HAP-1 (cell line): ENCODE results near the gene MORC3.

Experiments
- DNase-seq, 2 experiments: peaks; one replicate each; pipeline ENCODE4 v3.0.0-alpha.2; 2016 to 2020; ENCODE audit warnings: low spot score in 2 of 2
- H3K27me3 ChIP-seq: fragments of 250-450 bp; sonication (Bioruptor Pico); 2 replicates; pipeline ENCODE4 v1.5.1; 2020; ENCODE audit warnings: low read depth, mild to moderate bottlenecking, moderate library complexity
- H3K36me3 ChIP-seq: fragments of 250-450 bp; sonication (Bioruptor Pico); replicated peaks from 2 replicates; pipeline ENCODE4 v1.5.1; 2020; ENCODE audit warnings: mild to moderate bottlenecking
- H3K4me1 ChIP-seq: fragments of 250-450 bp; sonication (Bioruptor Pico); 2 replicates; pipeline ENCODE4 v1.5.1; 2020; ENCODE audit warnings: mild to moderate bottlenecking
- H3K4me3 ChIP-seq: fragments of 250-450 bp; sonication (Bioruptor Pico); 2 replicates; pipeline ENCODE4 v1.5.1; 2020; ENCODE audit warnings: mild to moderate bottlenecking, moderate library complexity
- H3K9me3 ChIP-seq: fragments of 250-450 bp; sonication (Bioruptor Pico); 2 replicates; pipeline ENCODE4 v1.5.1; 2020; ENCODE audit warnings: mild to moderate bottlenecking, moderate library complexity
- in situ Hi-C: fragments of 300-500 bp; cut with MboI; formaldehyde crosslinking; loops from 3 replicates; pipeline ENCODE4 v1.14.3; 2020; ENCODE audit warnings: low sequenced_read_pairs, inconsistent platforms, mixed read lengths

Gene MORC3

DNA sequence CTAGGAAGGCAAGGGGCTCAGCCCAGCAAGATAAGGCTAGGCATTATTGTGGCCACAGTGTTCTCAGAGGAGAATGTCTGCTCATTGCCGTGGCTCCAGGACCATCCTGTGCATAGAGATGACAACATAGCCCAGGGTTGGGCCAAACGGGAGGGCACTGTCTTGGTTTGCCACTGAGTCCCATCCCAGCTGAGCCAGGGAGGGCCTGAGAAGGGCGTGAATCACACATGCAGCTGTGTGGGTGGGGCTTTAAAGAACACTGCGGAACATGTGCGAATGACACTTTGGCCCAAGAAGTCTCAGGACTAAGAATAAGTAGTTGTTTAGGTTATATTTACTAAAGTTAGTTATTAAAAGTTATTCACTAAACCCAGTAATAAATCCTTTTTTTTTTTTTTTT is 83.7 kb downstream of the MORC3 start:
- in situ Hi-C loops = no loop called here
- H3K36me3 ChIP-seq = peaks cover 66% of the 10 kb centered on the region
- DNase-seq = peak in 1 of 2 experiments; percentile 38
- H3K4me3 ChIP-seq = no peak overlapping the region
- H3K9me3 ChIP-seq = no peaks in the 10 kb centered on the region
- H3K4me1 ChIP-seq = peaks cover 9% of the 10 kb centered on the region
- H3K27me3 ChIP-seq = no peaks in the 10 kb centered on the region

DNA sequence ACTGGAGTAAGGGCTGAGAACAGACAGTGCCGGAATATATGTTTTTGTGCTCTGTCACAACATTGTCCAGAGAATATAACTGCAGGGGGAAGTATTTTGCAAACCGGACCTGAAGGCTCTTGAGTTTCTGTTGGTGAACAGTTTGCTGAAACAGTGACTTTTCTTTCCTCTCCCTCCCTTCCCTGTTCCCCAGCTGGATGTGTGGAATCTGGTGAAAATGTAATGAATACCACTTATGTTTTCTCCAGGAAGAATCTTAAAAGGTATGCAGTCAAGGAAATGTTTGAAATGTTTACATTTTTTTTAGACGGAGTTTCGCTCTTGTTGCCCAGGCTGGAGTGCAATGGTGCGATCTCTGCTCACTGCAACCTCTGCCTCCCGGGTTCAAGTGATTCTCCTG is 88.6 kb downstream of the MORC3 start:
- Histone ChIP-seq H3K4me1 (peaks cover 2% of the 10 kb centered on the region), H3K36me3 (peaks cover 57% of the 10 kb centered on the region), H3K9me3 (no peaks in the 10 kb centered on the region), H3K27me3 (no peaks in the 10 kb centered on the region), H3K4me3 (no peak overlapping the region)
- DNase-seq = no peak
- in situ Hi-C loops = no loop called here

DNA sequence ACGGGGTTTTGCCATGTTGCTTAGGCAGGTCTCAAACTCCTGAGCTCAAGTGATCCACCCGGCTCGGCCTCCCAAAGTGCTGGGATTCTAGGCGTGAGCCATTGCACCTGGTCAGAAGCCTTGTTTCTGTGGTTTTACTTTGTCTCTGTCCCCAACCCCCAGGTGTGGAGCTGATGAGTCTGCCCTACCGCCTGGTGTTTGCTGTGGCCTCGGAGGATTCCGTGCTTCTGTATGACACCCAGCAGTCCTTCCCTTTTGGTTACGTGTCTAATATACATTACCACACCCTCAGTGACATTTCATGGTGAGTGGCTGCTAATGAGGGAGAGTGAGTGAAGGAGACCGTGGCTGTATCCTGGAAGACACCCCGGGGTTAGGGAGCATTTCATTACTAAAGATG is 91.3 kb downstream of the MORC3 start:
- H3K36me3 ChIP-seq = peaks cover 64% of the 10 kb centered on the region
- DNase-seq = no peak
- no peaks in the 10 kb centered on the region for H3K9me3 ChIP-seq
- H3K4me1 ChIP-seq = no peaks in the 10 kb centered on the region
- in situ Hi-C loops = no loop called here
- no peaks in the 10 kb centered on the region for H3K27me3 ChIP-seq
- H3K4me3 ChIP-seq = no peak overlapping the region

DNA sequence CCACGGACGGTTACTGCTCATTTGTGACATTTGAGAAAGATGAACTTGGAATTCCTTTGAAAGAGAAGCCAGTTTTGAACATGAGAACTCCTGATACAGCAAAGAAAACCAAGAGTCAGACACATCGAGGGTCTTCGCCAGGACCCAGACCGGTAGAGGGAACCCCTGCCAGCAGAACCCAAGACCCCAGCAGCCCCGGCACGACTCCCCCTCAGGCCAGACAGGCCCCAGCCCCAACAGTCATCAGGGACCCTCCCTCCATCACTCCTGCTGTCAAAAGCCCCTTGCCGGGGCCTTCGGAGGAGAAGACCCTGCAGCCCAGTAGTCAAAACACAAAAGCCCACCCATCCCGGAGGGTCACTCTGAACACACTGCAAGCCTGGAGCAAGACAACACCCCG is 92.9 kb downstream of the MORC3 start:
- H3K4me3 ChIP-seq = no peak overlapping the region
- H3K36me3 ChIP-seq = peaks cover 63% of the 10 kb centered on the region
- H3K27me3 ChIP-seq = no peaks in the 10 kb centered on the region
- in situ Hi-C loops = no loop called here
- no peaks in the 10 kb centered on the region for H3K9me3 ChIP-seq
- no peaks in the 10 kb centered on the region for H3K4me1 ChIP-seq
- DNase-seq = no peak

DNA sequence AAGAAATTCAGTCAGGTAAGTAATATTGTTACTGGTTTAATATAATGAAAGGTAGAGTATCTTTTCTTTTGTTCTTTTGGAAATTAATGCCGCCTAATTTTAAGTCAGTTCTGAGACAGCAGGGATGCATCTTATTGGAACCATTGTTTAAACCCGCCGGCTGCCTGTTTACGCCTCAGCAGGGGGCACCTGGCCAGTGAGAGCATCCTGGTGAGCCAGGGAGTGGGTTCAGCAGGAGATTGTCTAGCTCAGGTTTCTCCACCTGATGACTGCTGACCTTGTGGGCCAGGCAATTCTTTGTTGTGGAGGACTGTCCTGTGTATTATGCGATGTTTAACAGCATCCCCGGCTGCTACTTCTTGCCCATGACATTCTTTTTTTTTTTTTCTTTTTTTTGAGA is 95.4 kb downstream of the MORC3 start:
- Histone ChIP-seq H3K9me3 (no peaks in the 10 kb centered on the region), H3K4me3 (no peak overlapping the region), H3K4me1 (no peaks in the 10 kb centered on the region), H3K27me3 (no peaks in the 10 kb centered on the region), H3K36me3 (peaks cover 56% of the 10 kb centered on the region)
- no peak for DNase-seq
- in situ Hi-C loops = no loop called here

DNA sequence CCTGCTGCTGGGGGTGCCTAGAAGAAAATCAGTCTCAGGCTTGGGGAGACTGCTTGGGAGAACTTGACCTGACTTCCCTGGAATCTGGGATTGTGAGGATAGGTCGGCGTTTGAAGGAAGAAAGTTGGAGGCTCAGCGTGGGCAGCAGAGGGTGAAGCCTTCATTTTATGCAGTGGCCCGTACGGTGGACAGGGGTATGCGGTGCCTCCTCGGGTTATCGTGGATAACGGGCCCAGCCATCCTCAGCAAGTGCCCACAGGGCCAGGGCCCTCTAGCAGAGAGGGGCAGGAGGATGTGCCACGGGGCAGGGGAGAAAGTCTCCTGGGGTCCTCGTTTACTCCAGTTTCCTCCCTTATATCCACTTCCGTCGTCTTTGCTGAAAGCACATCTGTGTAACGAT is 99.2 kb downstream of the MORC3 start:
- no peak for DNase-seq
- Histone ChIP-seq H3K9me3 (no peaks in the 10 kb centered on the region), H3K36me3 (peaks cover 29% of the 10 kb centered on the region), H3K27me3 (no peaks in the 10 kb centered on the region), H3K4me3 (no peak overlapping the region), H3K4me1 (no peaks in the 10 kb centered on the region)
- in situ Hi-C loops = no loop called here

DNA sequence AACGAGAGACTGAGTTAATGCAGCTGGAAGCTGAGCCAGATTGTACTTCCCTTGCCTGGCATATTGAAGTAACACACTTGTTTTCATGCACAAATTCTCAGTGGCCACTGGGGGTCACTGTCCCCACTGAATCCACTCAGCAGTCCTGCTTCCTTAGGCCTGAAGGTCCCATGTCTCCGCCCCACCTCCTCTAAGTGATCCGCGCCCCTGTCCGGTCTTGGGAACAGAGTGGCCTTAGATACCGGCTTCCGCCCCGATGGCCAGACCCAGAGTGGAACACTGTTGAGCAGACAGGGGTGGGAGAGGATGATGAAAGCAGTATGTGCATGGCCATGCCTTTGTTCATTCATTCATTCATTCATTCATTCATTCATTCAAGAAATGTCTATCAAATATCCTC is 100.0 kb downstream of the MORC3 start:
- Histone ChIP-seq H3K4me1 (no peaks in the 10 kb centered on the region), H3K9me3 (no peaks in the 10 kb centered on the region), H3K36me3 (peaks cover 23% of the 10 kb centered on the region), H3K4me3 (no peak overlapping the region), H3K27me3 (no peaks in the 10 kb centered on the region)
- in situ Hi-C loops = no loop called here
- peak; percentile 77 to 86 for DNase-seq

DNA sequence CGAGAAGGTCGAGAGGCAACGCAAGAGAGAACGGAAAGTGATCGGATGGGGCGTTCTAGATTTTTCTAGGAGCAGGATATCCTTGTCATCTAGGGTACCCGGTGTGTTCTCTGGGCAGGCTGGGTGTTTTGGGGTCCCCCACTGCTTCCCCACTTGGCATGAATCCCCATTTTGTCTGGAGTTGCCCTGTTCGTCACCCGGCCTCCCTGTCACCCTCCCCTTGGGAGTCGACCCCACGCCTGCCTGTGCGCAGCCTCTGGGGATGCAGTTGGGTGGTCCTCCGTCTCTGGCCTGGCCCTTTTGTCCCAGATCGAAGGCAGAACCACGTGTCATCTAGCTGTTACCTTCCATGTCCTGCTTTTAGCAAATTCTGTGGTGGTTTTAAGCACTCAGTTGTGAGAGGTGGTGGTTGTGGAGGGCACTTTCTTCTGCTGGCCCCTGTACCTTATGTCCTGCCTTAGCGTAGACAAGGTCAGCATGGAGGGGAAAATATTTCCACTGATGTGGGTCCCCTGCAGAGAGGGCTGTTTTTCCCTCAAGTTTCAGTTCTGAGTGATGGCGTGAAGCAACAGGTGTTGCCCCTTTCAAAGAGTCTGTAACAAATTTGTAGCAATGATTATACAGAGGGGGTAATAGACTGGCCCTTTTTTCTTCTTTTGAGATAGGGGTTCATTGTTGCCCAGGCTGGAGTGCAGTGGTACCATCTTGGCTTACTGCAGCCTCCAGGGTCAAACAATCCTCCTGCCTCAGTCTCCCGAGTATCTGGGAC is 100.8 kb downstream of the MORC3 start:
- Histone ChIP-seq H3K4me3 (no peak overlapping the region), H3K27me3 (no peaks in the 10 kb centered on the region), H3K9me3 (no peaks in the 10 kb centered on the region), H3K4me1 (no peaks in the 10 kb centered on the region), H3K36me3 (peaks cover 19% of the 10 kb centered on the region)
- DNase-seq = no peak
- in situ Hi-C loops = no loop called here

DNA sequence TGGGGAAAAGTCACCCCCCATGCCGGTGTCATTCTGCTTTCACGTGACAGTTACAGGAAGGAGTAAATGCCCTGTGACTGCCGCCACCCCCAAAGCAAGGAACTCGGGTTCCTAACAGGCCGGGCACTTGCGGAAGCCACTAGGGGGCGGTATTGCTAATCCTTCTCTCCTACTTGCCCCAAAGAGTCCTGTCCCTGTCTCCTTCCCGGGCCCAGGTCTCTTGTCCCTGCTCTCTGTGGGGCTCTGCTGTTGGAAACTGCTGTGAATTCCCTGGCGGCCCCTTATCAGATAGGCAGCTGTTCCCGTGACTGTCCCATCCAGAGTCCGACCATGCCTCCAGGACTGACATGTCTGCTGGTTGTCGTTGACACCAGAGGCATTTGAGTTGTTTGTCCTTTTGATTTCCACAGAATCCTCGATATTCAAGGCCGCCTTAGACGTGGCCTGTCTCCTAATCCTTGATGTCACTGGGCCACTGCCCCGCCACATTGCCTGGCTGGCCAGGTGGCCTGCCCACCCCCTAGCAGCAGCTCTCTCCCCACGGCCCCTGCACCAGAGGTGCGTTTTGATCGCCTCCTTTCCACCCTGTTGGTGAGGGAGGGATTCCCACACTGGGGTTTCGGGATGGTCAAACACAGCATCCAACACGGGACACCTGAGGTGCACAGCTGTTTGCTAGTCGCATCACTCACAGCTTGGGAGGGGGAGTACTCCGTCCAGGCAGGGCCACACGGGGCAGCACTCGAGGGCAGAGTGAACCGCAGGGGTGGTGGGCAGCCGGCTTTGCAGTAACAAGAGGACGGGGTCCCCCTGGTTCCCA is 102.5 kb downstream of the MORC3 start:
- Histone ChIP-seq H3K36me3 (peaks cover 5% of the 10 kb centered on the region), H3K4me3 (no peak overlapping the region), H3K9me3 (no peaks in the 10 kb centered on the region), H3K27me3 (no peaks in the 10 kb centered on the region), H3K4me1 (no peaks in the 10 kb centered on the region)
- peak; percentile 9 to 81 for DNase-seq
- in situ Hi-C loops = no loop called here

DNA sequence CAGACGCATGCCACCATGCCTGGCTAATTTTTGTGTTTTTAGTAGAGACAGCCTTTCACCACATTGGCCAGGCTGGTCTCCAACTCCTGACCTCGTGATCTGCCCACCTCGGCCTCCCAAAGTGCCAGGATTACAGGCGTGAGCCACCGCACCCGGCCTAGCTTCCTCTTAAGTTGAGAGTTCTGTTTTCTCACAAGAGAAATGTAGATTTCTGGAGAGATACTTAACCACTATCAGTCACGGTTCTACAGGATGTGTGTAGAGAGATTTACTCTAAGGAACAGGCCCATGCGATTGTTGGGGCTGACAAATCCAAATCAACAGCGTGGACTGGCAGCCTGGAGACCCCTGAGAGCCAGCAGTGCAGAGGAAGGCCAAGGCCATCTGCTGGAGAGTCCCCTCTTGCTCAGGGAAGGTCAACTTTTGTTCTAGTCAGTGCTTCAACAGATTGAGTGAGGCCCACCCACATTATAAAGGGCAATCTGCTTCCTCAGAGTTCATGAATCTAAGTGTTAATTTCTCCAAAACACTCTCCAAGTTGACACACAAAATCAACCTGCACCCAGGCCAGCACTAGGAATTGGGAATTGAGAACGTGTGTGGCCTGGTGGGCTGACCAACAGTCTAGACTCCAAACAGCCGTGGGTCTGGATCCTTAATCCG is 103.9 kb downstream of the MORC3 start:
- peaks cover 5% of the 10 kb centered on the region for H3K36me3 ChIP-seq
- no peak overlapping the region for H3K4me3 ChIP-seq
- no peaks in the 10 kb centered on the region for H3K27me3 ChIP-seq
- no peaks in the 10 kb centered on the region for H3K9me3 ChIP-seq
- H3K4me1 ChIP-seq = no peaks in the 10 kb centered on the region
- DNase-seq = no peak
- in situ Hi-C loops = no loop called here

DNA sequence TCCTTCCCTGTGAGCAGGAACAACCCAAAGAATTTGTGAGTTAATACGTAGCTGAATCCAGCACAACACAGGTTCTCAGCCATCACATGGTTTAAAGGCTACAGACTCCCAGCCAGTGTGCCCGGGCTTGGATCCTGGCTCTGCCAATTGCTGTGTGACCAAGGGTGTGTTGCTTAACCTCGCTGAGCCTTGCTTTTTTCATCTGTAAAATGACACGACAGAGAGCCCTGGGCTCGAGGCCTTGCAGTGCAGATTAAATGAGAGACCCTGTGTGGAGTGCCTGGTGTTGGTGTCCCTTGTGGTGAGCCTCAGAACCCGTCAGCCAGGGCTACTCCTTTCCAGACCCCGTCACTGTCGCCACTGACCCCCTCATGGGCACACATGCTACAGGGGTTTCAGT is 104.6 kb downstream of the MORC3 start:
- Histone ChIP-seq H3K27me3 (no peaks in the 10 kb centered on the region), H3K4me1 (no peaks in the 10 kb centered on the region), H3K4me3 (no peak overlapping the region), H3K36me3 (peaks cover 5% of the 10 kb centered on the region), H3K9me3 (no peaks in the 10 kb centered on the region)
- no peak for DNase-seq
- in situ Hi-C loops = no loop called here

DNA sequence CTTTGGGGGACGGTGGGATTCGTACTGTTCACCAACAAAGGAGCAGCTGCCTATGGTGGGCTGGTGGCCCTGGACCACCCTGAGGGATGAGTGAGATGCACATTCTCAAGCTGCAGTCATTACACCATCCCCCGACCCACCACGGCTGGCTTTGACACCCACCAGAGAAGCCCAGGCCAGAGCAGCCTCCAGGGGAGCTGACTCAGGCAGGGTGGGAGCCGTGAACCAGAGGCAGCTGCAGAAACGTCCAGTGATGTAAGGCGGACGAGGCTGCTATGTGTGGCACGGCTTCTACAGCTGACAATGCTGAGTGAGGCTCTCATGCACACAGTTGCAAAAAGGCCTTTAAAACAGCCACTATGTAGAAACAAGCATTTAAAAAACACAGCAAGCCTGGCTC is 105.3 kb downstream of the MORC3 start:
- in situ Hi-C loops = no loop called here
- no peak for DNase-seq

More for the DNA sequence above, 105.3 kb downstream of the MORC3 start:
- Histone ChIP-seq H3K9me3 (no peaks in the 10 kb centered on the region), H3K4me1 (peaks cover 3% of the 10 kb centered on the region; the same call in 1 of the 2 replicates), H3K36me3 (peaks cover under 1% of the 10 kb centered on the region), H3K27me3 (no peaks in the 10 kb centered on the region), H3K4me3 (no peak overlapping the region)
